NCI-H2227 treated with DMSO at 0.1 percent for 48 hours (cell line): ENCODE data around the gene SHF.

Experiments
- DNase-seq: peaks from one replicate; lab custom pipeline; 2025; lab: John Stamatoyannopoulos, UW

The SHF gene

GRCh38 chr15:45199136-45199810 lies 11.5 kb upstream of the SHF start:
- no peak for DNase-seq

DNA sequence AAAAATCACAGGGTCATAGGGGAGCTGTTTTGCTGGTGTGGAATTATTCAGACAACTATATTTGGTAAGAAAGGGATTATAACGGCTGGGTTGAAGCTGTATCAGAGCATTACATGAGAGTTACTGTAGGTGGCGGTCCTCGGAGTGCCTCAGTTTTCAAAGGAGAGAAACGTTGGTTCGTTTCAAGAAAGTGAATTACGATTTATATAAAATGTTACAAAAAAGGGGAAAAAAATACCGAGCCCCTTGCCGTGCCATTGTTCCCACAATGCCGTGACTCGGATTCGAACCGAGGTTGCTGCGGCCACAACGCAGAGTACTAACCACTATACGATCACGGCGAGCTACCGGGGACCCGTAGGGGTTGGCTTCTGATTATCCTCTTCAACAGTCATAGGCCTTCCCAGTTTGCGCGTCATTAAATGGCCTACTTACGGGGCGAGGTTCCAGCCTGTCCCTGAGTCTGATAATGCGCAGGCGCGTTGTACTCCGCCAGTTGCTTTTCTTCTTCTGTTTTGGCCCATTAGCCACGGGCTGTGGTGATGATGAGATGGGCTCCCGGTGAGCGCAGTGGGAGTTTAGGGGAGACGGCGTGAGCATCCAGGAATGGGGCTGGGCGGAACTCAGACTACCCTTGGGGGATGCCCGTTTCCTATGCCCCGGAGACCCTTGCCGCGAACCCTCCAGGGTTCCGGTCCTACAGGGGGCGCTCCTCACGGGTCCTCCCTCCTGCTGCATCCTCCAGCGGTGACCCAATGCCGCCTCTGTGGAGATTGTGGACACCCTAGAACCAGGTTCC lies 10.8 kb upstream of the SHF start:
- peak; percentile 91 for DNase-seq

GRCh38 chr15:45197512-45197911 lies 9.7 kb upstream of the SHF start:
- no peak for DNase-seq

DNA sequence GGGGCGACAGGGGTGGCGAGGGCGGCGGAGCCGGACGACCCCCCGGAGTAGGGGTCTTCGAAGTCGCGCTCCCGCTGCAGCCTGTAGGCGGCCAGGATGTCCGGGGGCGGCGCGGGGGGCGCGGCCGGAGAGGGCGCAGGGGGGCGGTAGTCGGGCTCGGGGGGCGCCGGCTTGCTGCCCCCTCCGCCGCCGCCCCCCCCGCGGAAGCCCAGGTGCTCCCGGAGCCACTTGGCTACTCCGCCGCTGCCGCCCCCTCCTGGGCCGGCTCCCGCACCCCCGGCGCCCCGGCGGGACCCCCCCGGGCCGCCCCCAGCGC lies 230 bp downstream of the SHF start:
- DNase-seq = no peak

- no peak for DNase-seq
Observed at GRCh38 chr15:45186771-45187577, 792 bp downstream of the SHF start.

GRCh38 chr15:45185903-45186770 lies 1.6 kb downstream of the SHF start:
- DNase-seq = no peak

GRCh38 chr15:45185069-45185779 lies 2.5 kb downstream of the SHF start:
- DNase-seq = no peak

DNA sequence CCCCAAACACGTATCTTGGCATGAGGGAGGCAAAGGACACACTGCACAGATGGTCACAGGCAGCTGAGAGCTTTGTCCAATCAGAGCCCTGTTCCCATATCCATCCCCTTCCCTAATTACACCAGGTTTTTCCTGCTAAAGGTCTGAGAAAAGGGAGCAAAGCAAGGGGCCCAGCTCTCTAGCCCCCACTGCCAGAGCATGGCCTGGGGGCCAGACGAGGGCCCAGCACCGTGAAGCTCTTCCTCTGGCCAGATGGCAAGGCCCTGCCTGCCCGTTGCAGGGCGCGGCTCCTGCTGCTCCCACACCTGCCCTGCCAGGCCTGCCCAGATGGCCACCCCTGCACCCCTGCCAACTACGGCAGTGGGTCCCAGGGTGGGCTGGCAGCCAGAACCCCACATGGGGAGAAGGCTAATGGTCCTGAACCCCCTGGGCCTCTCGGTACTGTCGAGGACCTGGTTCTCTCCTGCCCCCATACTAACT lies 3.2 kb downstream of the SHF start:
- no peak for DNase-seq

DNA sequence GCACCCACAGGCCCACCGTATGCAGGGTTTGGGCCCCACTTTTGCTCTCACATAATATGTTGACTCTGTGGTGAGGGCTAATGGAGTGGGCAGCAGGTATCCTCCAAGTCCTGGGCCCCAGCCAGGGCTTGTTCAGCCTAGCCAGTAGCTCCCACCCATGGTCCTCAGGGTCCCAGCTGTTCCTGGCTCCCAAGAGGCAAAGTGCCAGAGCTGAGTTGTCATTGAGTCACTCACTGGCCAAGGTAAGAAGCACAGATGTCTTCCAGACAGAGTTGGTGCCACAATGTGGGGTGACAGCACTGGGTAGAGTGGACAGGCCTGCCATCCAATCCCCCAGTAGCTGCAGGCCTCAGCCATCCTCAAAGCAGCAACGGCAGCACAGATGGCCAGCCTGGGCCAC lies 4.3 kb downstream of the SHF start:
- no peak for DNase-seq

DNA sequence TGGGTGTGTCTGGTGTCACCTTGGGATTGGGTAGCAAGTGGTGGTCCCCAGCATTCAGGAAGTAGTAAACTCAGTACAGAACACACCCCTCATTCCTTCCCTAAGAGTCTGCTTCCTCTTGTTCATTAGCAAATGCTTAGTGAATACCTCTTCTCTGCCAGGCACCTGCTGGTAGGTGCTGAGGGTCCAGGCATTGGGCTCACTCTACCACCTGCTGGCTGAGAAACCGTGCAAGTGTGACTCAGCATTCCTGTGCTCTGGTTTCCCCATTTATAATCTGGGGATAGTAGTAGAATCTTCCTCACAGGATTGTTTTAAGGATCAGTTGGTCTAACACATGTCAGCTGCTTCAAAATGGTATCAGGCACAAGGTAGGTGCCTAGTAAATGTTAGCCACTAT lies 4.8 kb downstream of the SHF start:
- DNase-seq = no peak

DNA sequence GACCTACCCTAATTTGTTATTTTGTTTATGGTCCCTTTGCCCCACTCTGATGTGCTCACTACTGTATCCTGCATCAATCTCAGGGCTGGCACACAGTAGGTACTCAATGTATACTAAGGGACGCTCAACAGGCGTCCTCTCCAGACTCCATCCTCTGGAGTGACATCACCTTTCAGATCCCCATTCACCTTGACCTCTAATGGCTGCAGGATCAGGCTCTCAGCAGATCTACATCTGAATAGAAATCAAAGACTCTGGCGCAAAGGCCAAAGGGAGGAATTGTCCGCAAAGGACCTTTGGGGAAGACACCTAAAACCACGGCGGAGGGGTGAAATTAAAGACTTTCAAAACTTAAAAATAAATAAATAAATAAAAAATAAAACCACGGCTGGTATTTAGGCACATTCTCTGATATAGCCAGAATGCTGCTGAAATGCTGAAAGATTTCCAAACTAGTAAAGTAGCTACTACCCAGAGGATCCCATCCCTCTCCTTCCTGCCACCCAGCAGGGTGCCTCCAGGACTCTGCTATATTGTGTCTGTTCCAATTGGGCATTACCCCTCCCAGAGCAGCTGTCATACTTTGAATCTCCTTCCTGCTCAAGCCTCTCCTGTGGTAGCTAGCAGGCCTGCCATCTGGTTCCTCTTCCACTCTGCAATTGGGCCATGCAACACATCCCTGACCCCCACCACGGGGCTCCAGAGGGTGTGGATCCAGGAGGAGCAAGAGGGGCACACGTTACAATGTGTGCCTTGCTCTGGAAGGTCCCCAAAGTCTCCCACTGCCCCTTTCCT lies 6.1 kb downstream of the SHF start:
- DNase-seq = no peak

DNA sequence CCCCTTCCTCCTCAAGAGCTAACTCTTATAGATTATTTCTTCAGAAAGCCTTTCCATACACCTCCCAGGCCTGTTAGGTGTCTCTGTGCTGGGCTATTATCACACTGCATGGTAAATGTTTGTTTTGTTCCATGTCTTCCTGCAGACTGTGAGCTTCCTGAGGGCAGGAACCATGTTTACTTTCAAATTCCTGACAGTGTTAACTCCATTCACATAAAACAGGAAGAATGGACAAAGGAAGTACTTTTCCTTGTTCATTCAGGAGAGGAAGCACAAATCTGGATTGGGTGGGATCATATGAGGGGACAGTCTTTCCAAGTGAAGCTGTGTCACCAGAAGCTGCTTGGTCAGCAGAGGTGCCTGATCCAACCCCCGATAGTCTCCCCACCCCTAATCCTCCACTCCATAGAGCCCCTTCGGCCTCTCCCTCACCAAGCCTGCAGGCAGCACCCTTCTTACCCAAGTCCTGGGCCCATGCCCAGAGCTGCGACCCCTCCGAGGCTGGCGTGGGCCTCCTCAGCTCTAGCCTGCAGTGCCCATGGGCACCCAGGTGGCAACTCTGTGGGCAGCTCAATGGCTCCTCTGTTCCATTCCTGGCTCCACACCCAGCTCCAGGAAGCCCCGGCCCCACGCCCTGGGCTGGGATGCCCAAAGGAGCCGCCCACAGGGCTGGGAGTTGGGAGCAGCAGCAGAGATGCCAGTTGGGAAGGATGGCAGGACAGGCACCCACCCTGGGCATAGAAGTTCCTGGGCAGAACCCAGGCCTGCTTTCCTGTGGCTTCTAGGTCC lies 6.9 kb downstream of the SHF start:
- DNase-seq = no peak

- DNase-seq = no peak
Observed at GRCh38 chr15:45180201-45180600, 7.6 kb downstream of the SHF start.

DNA sequence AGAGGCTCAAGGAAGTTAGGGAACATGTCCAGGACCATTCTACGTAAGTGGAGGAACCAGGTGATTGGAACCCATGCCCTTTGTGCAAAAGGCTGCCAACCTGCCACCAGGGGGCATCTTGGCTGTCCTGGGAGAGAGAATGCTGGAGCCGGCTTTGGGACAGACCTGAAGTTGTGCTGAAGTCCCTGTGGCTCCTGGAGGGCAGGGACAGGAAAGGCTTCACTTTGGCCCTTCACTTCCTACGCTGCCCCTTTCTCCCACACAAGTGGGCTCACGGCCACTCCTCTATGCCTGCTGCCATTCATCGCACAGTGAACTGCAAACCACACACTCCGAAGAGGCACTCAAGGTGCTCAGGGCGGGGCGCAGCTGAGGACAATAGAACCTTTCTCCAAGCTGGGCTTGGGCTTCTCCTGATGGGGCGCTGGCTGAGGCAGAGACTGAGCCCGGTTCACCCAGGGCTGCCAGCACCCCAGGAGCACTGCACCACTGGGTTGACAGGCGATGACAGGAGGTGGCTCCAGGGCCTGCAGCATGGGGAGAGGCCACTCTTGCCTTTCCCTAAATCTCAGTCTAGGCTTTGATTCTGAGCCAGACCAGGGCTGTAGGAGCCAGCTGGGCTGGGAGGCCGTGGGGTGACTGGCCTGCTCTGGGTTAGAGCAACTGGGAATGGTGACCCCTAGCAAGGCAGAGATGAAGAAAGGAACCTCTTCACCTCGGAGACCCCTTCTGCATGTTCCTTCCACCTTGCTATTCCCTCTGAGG lies 8.4 kb downstream of the SHF start:
- DNase-seq = no peak

DNA sequence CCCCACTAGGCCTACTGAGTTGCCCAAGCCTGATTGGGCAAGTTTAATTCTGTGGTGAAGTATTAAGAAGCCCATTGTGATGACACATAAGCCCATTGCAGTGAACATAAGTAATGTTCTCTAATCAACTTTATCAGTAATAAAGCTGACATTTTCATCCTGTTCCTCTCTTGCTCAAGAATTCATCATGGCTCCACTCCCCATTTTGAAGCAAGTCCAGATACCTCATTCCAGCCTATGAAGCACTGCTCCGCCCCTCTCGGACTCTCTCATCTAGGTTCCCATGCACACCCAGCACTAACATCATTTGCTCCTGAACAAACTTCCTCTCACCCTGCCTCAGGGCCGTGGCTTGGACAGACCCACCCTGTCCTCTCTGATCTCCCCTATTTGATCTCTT lies 10.5 kb downstream of the SHF start:
- no peak for DNase-seq

DNA sequence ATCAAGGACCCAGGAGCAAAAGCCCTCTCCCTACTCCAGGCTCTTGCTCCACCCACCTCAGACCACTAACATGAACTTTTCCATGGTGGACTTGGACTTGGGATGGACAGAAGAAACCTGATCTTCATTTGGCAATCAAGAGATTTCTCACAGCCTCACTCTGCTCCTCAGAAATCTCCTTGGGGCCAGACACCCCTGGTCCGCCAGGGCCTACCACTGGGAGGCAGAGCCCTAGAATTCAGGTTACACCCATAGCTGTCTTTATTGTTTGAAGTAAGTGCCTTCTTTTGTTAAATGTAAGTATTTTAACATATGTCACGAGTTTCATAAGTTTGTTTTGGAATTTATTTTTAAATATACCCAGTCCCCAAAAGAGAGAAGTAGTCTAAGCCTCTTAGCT lies 13.2 kb downstream of the SHF start:
- no peak for DNase-seq

- DNase-seq = no peak
Observed at GRCh38 chr15:45174069-45174468, 13.7 kb downstream of the SHF start.

DNA sequence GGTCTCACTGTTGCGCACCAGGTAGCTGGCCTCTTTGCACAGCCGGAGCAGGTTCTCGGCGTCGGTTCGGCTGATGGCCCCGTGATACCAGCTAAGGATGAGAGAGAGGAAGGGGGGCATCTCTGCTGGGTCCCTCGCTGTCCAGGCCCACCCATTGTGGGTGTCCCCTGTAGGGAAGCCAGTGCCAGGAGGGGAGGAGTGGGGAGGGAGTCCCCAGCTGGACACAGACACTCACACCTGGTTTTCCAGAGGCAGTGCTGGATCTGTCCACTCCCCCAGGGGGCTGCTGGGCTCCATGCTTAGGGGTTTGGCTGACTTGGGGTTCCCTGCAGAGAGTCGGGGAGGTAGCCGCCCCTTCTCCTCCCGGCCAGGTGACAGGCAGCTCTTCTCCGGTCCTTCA lies 15.9 kb downstream of the SHF start:
- DNase-seq = no peak
